Liver (tissue), 3 donors: ENCODE data around the gene IGBP1.

Experiments used
- CTCF ChIP-seq: fragments of 150-350 bp; IDR thresholded peaks from 2 replicates; pipeline ENCODE4 v1.5.1; 2017; ENCODE audit warnings: improper control_type of control experiment, low read depth, low read length; ENCODE audit not compliant: missing input control
- EGR1 ChIP-seq, 2 donors: IDR thresholded peaks; 2 replicates each; pipeline ENCODE4 v1.6.1; 2016 to 2018; ENCODE audit warnings: antibody characterized with exemption in 2 of 2, low read depth in 2 of 2
- REST ChIP-seq: IDR thresholded peaks from 2 replicates; pipeline ENCODE4 v1.6.1; 2016; ENCODE audit warnings: antibody characterized with exemption, mild to moderate bottlenecking
- TAF1 ChIP-seq: conservative IDR thresholded peaks from 2 replicates; pipeline ENCODE4 v1.6.1; 2016; ENCODE audit warnings: antibody characterized with exemption, mild to moderate bottlenecking
- TF ChIP-seq, protein P1 (sequence below): IDR thresholded peaks from 2 replicates; pipeline ENCODE4 v1.6.1; 2016; ENCODE audit warnings: antibody characterized with exemption
- donor health status: healthy.
- donor health status: healthy.

- TF ChIP-seq CTCF = no peak
- TF ChIP-seq EGR1 (IDR thresholded peaks at IDR 0.05; ENCODE audit: low read depth in 2 of 2) = no peak
- TF ChIP-seq TAF1 = no peak
- no peak for TF ChIP-seq REST
- TF ChIP-seq, protein P1, sequence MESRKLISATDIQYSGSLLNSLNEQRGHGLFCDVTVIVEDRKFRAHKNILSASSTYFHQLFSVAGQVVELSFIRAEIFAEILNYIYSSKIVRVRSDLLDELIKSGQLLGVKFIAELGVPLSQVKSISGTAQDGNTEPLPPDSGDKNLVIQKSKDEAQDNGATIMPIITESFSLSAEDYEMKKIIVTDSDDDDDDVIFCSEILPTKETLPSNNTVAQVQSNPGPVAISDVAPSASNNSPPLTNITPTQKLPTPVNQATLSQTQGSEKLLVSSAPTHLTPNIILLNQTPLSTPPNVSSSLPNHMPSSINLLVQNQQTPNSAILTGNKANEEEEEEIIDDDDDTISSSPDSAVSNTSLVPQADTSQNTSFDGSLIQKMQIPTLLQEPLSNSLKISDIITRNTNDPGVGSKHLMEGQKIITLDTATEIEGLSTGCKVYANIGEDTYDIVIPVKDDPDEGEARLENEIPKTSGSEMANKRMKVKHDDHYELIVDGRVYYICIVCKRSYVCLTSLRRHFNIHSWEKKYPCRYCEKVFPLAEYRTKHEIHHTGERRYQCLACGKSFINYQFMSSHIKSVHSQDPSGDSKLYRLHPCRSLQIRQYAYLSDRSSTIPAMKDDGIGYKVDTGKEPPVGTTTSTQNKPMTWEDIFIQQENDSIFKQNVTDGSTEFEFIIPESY = no peak
These were observed 850 bp downstream of the IGBP1 start for GRCh38 chrX:70134116-70134477.
